SK-N-SH (cell line): ENCODE measurements around the gene TFDP2. TPM values are rescaled to one million over a fixed set of nuclear protein-coding genes. Genes with fewer than 3 reads are reported as not detected.

Source experiments
- CTCF ChIA-PET: fragments of 300-600, 350-600 bp; formaldehyde crosslinking; extraction: SDS; loops from one replicate; lab custom pipeline; 2021; lab: Yijun Ruan, JAX
- POLR2A ChIA-PET: fragments of 350-600 bp; sonication (Branson Sonifier 250); formaldehyde crosslinking; extraction: SDS; loops from one replicate; lab custom pipeline; 2020; ENCODE audit warnings: antibody characterized with exemption, inconsistent platforms; lab: Yijun Ruan, JAX
- DNase-seq: peaks from one replicate; pipeline ENCODE4 v3.0.0; 2012
- H2AFZ ChIP-seq: fragments of 200-600 bp; sonication (generic); 2 replicates; pipeline ENCODE4 v1.8.1; 2016; ENCODE audit warnings: antibody characterized with exemption, mild to moderate bottlenecking, low read depth
- H3F3A ChIP-seq: fragments of 200-600 bp; sonication (generic); replicated peaks from 2 replicates; pipeline ENCODE3; 2016; ENCODE audit warnings: antibody characterized with exemption, mild to moderate bottlenecking; ENCODE audit not compliant: insufficient read depth
- H3K27ac ChIP-seq, 2 experiments: fragments of 200-500 bp in 1 of 2; fragments of 200-600 bp in 1 of 2; sonication (Bioruptor generic) in 1 of 2; sonication (generic), shearing (Covaris generic) in 1 of 2; 2 replicates each; pipeline versions ENCODE4 v1.5.1 to v1.6.1; 2014 to 2016; ENCODE audit warnings: low read depth in 2 of 2, inconsistent platforms in 1 of 2, low read length in 1 of 2, mild to moderate bottlenecking in 1 of 2, mixed read lengths in 1 of 2
- H3K27me3 ChIP-seq: fragments of 200-600 bp; sonication (generic), shearing (Covaris generic); 2 replicates; pipeline ENCODE4 v1.6.1; 2016; ENCODE audit warnings: mixed run types; ENCODE audit not compliant: insufficient read depth
- H3K36me3 ChIP-seq, 2 experiments: fragments of 200-500 bp in 1 of 2; fragments of 200-600 bp in 1 of 2; sonication (Bioruptor generic) in 1 of 2; sonication (generic) in 1 of 2; replicated peaks in 1 of 2; 2 replicates each; pipeline versions ENCODE3 to v1.5.1; 2014 to 2016; ENCODE audit warnings: low read length in 1 of 2, mild to moderate bottlenecking in 1 of 2; ENCODE audit not compliant: insufficient read depth in 2 of 2, control insufficient read depth in 1 of 2
- H3K4me1 ChIP-seq, 2 experiments: fragments of 200-500 bp in 1 of 2; fragments of 200-600 bp in 1 of 2; sonication (Bioruptor generic) in 1 of 2; sonication (generic), shearing (Covaris generic) in 1 of 2; 2 replicates each; pipeline versions ENCODE4 v1.5.1 to v1.6.1; 2014 to 2016; ENCODE audit warnings: low read depth in 1 of 2, low read length in 1 of 2, mixed run types in 1 of 2; ENCODE audit not compliant: insufficient read depth in 2 of 2, control insufficient read depth in 1 of 2
- H3K4me2 ChIP-seq: fragments of 200-600 bp; sonication (generic), shearing (Covaris generic); 2 replicates; pipeline ENCODE4 v1.6.1; 2017; ENCODE audit warnings: mixed run types
- H3K4me3 ChIP-seq, 2 experiments: fragments of 200-500 bp in 1 of 2; fragments of 200-600 bp in 1 of 2; sonication (Bioruptor generic) in 1 of 2; sonication (generic), shearing (Covaris generic) in 1 of 2; 2 replicates each; pipeline versions ENCODE4 v1.5.1 to v1.8.1; 2014 to 2016; ENCODE audit warnings: low read depth in 2 of 2, inconsistent platforms in 1 of 2, low read length in 1 of 2, mild to moderate bottlenecking in 1 of 2, mixed read lengths in 1 of 2, moderate library complexity in 1 of 2
- H3K79me2 ChIP-seq: fragments of 200-600 bp; sonication (generic); 2 replicates; pipeline ENCODE4 v1.8.1; 2017; ENCODE audit warnings: mild to moderate bottlenecking; ENCODE audit not compliant: insufficient read depth
- H3K9ac ChIP-seq: fragments of 200-600 bp; sonication (generic); 2 replicates; pipeline ENCODE4 v1.6.1; 2017; ENCODE audit warnings: mixed run types
- H3K9me2 ChIP-seq: fragments of 200-600 bp; sonication (generic); 2 replicates; pipeline ENCODE4 v1.6.1; 2017; ENCODE audit warnings: mixed run types
- H3K9me3 ChIP-seq: fragments of 200-600 bp; sonication (generic); 2 replicates; pipeline ENCODE4 v1.6.1; 2017; ENCODE audit warnings: mixed run types, mild to moderate bottlenecking, moderate library complexity
- H4K20me1 ChIP-seq: fragments of 200-600 bp; sonication (generic); 2 replicates; pipeline ENCODE4 v1.6.1; 2017; ENCODE audit warnings: mild to moderate bottlenecking, mixed run types; ENCODE audit not compliant: insufficient read depth
- FOXJ3 ChIP-seq: sonication (generic); formaldehyde crosslinking; IDR thresholded peaks from 2 replicates; pipeline ENCODE4 v1.5.1; 2020; ENCODE audit warnings: mild to moderate bottlenecking, missing genetic modification reagents
- FOXM1 ChIP-seq: IDR thresholded peaks from 2 replicates; pipeline ENCODE4 v1.4.0; 2012; ENCODE audit warnings: low read depth, mild to moderate bottlenecking
- GATA2 ChIP-seq: sonication (generic); formaldehyde crosslinking; IDR thresholded peaks from 2 replicates; pipeline ENCODE4 v1.5.0; 2020; ENCODE audit warnings: mild to moderate bottlenecking, missing genetic modification reagents
- IRF3 ChIP-seq: fragments of 150-350 bp; IDR thresholded peaks from 2 replicates; pipeline ENCODE4 v1.6.1; 2016; ENCODE audit warnings: mild to moderate bottlenecking, low read depth, low read length
- MEF2A ChIP-seq: IDR thresholded peaks from 2 replicates; pipeline ENCODE4 v1.4.0; 2012; ENCODE audit warnings: low read depth, borderline replicate concordance
- MXI1 ChIP-seq: IDR thresholded peaks from 2 replicates; pipeline ENCODE4 v1.6.1; 2012; ENCODE audit warnings: mild to moderate bottlenecking, low read depth, low read length, improper control_type of control experiment
- NFIC ChIP-seq: IDR thresholded peaks from 2 replicates; pipeline ENCODE4 v1.4.0; 2012; ENCODE audit warnings: borderline replicate concordance
- NRF1 ChIP-seq: IDR thresholded peaks from 2 replicates; pipeline ENCODE4 v1.6.1; 2012; ENCODE audit warnings: low read depth, mild to moderate bottlenecking, low read length
- POLR2AphosphoS5 ChIP-seq: IDR thresholded peaks from 2 replicates; pipeline ENCODE4 v1.6.1; 2012; ENCODE audit warnings: low read depth, low read length
- RCOR1 ChIP-seq: fragments of 150-350 bp; IDR thresholded peaks from 2 replicates; pipeline ENCODE4 v1.6.1; 2017; ENCODE audit warnings: antibody characterized with exemption, low read length
- REST ChIP-seq: IDR thresholded peaks from 2 replicates; pipeline ENCODE4 v1.6.1; 2012; ENCODE audit warnings: mild to moderate bottlenecking, low read depth, low read length, moderate library complexity
- RFX5 ChIP-seq: IDR thresholded peaks from 2 replicates; pipeline ENCODE4 v1.6.1; 2012; ENCODE audit warnings: mild to moderate bottlenecking, improper control_type of control experiment, low read length
- SIN3A ChIP-seq: IDR thresholded peaks from 2 replicates; pipeline ENCODE4 v1.6.1; 2012; ENCODE audit warnings: low read depth, mild to moderate bottlenecking, low read length, moderate library complexity, borderline replicate concordance
- TCF12 ChIP-seq: IDR thresholded peaks from 2 replicates; pipeline ENCODE4 v1.4.0; 2012
- USF2 ChIP-seq: fragments of 150-350 bp; IDR thresholded peaks from 2 replicates; pipeline ENCODE4 v1.6.1; 2017; ENCODE audit warnings: antibody characterized with exemption, low read length, low read depth, borderline replicate concordance
- YY1 ChIP-seq: IDR thresholded peaks from 2 replicates; pipeline ENCODE4 v1.4.0; 2012; ENCODE audit warnings: low read depth, mild to moderate bottlenecking
- WGBS: methylation state at CpG from one replicate; pipeline ENCODE4 v1.1.6; 2017; ENCODE audit warnings: low lambda C conversion rate; 5-methylcytosine and 5-hydroxymethylcytosine counted together
- polyA plus RNA-seq, 3 experiments: library from polyadenylated mRNA; depleted of rRNA; stranded (reverse); fragments of >200 nt; gene quantifications; 2 replicates each; pipeline ENCODE4 v1.2.3, GENCODE V29; 2012
- TF ChIP-seq, protein P1 (sequence below): IDR thresholded peaks from 2 replicates; pipeline ENCODE4; 2012
- TF ChIP-seq, protein P2 (sequence below): IDR thresholded peaks from 2 replicates; pipeline ENCODE4 v1.4.0; 2012; ENCODE audit warnings: low read depth

Gene TFDP2
- polyA plus RNA-seq, 1 of the 3 experiments (the other 2 are of a cell fraction) = 8.6 TPM

- 86% methylated on average over 4 of the region's 4 CpGs for WGBS
- TF ChIP-seq FOXJ3 (CRISPR knock-in tag) = no peak
- TF ChIP-seq RCOR1 = no peak
- no peak for TF ChIP-seq NRF1
- TF ChIP-seq, protein P1, sequence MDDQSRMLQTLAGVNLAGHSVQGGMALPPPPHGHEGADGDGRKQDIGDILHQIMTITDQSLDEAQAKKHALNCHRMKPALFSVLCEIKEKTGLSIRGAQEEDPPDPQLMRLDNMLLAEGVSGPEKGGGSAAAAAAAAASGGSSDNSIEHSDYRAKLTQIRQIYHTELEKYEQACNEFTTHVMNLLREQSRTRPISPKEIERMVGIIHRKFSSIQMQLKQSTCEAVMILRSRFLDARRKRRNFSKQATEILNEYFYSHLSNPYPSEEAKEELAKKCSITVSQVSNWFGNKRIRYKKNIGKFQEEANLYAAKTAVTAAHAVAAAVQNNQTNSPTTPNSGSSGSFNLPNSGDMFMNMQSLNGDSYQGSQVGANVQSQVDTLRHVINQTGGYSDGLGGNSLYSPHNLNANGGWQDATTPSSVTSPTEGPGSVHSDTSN = no peak
- TF ChIP-seq TCF12 = no peak
- TF ChIP-seq MEF2A = no peak
- TF ChIP-seq GATA2 (CRISPR knock-in tag) = no peak
- no peak for TF ChIP-seq SIN3A
- TF ChIP-seq FOXM1 = no peak
- TF ChIP-seq, protein P2, sequence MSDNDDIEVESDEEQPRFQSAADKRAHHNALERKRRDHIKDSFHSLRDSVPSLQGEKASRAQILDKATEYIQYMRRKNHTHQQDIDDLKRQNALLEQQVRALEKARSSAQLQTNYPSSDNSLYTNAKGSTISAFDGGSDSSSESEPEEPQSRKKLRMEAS = no peak
- peak overlapping the region; percentile 43 to 54 for H3K27ac ChIP-seq
- CTCF ChIA-PET = no interaction called here
- H3K79me2 ChIP-seq = no peaks in the 10 kb centered on the region
- H3F3A ChIP-seq = peaks cover 8% of the 10 kb centered on the region
- H3K9ac ChIP-seq = no peak overlapping the region
- no peaks in the 10 kb centered on the region for H3K27me3 ChIP-seq
- DNase-seq = no peak
- no peaks in the 10 kb centered on the region for H3K9me3 ChIP-seq
- peak overlapping the region; percentile 70; the same call in 1 of the 2 replicates for H3K4me2 ChIP-seq
- no peaks in the 10 kb centered on the region for H4K20me1 ChIP-seq
- no peaks in the 10 kb centered on the region for H3K36me3 ChIP-seq
- peaks cover 13 to 21% of the 10 kb centered on the region in 2 experiments; a peak in 2 of 4 replicates for H3K4me1 ChIP-seq
- no peaks in the 10 kb centered on the region for H3K9me2 ChIP-seq
- POLR2A ChIA-PET = interaction anchor here (0.7 kb wide), 1 partner anchor 12 kb away, joined by 3 read pairs; no protein-coding TSS in a partner anchor
- peak overlapping the region; percentile 12; the same call in 1 of the 2 replicates for H2AFZ ChIP-seq
- H3K4me3 ChIP-seq = no peak overlapping the region
Observed at GRCh38 chr3:141939759-141940158, 209.6 kb downstream of the TFDP2 start.

- no peak overlapping the region for H3K4me3 ChIP-seq
- TF ChIP-seq RFX5 = no peak
- TF ChIP-seq POLR2AphosphoS5 = no peak
- no peak for TF ChIP-seq IRF3
- no peak for TF ChIP-seq NFIC
- TF ChIP-seq USF2 = no peak
- no peak for TF ChIP-seq REST
- TF ChIP-seq TCF12 = no peak
- no peak for TF ChIP-seq FOXM1
- TF ChIP-seq, protein P2 = no peak
- TF ChIP-seq MXI1 = no peak
- TF ChIP-seq YY1 = no peak
- TF ChIP-seq, all 33 proteins: peak for 0
- no peak overlapping the region for H2AFZ ChIP-seq
- H3F3A ChIP-seq = peaks cover 11% of the 10 kb centered on the region
- peaks cover 13 to 21% of the 10 kb centered on the region in 2 experiments; a peak in 2 of 4 replicates for H3K4me1 ChIP-seq
- POLR2A ChIA-PET = interaction anchor here (0.7 kb wide), 1 partner anchor 80 kb away, joined by 4 read pairs; no protein-coding TSS in a partner anchor
- no peaks in the 10 kb centered on the region for H3K36me3 ChIP-seq
- no peaks in the 10 kb centered on the region for H3K9me3 ChIP-seq
- 94% methylated on average over 15 of the region's 20 CpGs for WGBS
- H4K20me1 ChIP-seq = no peaks in the 10 kb centered on the region
- no peaks in the 10 kb centered on the region for H3K9me2 ChIP-seq
- CTCF ChIA-PET = interaction anchor here (1.3 kb wide), 1 partner anchor 25 kb away, joined by 4 read pairs; no protein-coding TSS in a partner anchor
- no peak for DNase-seq
- H3K79me2 ChIP-seq = no peaks in the 10 kb centered on the region
- H3K4me2 ChIP-seq = no peak overlapping the region
- H3K9ac ChIP-seq = no peak overlapping the region
- H3K27ac ChIP-seq = no peak overlapping the region
- no peaks in the 10 kb centered on the region for H3K27me3 ChIP-seq
Observed at GRCh38 chr3:141938011-141938500, 211.3 kb downstream of the TFDP2 start.
